GM03348 (cell line): ENCODE results near the gene IL1RAPL1.

ENCODE experiments used
- DNase-seq: peaks from one replicate; pipeline ENCODE4 v3.0.0; 2012; ENCODE audit warnings: low spot score

The IL1RAPL1 gene

GRCh38 chrX:29902004-29902403 lies 1314.8 kb downstream of the IL1RAPL1 start:
- no peak for DNase-seq

- DNase-seq = peak; percentile 17
These were observed 1316.1 kb downstream of the IL1RAPL1 start for GRCh38 chrX:29903360-29903759.

- DNase-seq = no peak
These were observed 1324.4 kb downstream of the IL1RAPL1 start for GRCh38 chrX:29911673-29912072.

GRCh38 chrX:29913647-29914046 lies 1326.4 kb downstream of the IL1RAPL1 start:
- DNase-seq = no peak

- no peak for DNase-seq
These were observed 1335.4 kb downstream of the IL1RAPL1 start for GRCh38 chrX:29922607-29923006.

- DNase-seq = no peak
These were observed 1338.8 kb downstream of the IL1RAPL1 start for GRCh38 chrX:29926056-29926455.

- no peak for DNase-seq
These were observed 1339.4 kb downstream of the IL1RAPL1 start for GRCh38 chrX:29926659-29927058.

GRCh38 chrX:29935455-29935854 lies 1348.2 kb downstream of the IL1RAPL1 start:
- DNase-seq = no peak

- no peak for DNase-seq
These were observed 1353.5 kb downstream of the IL1RAPL1 start for GRCh38 chrX:29940750-29941149.

GRCh38 chrX:29941287-29941686 lies 1354.0 kb downstream of the IL1RAPL1 start:
- DNase-seq = no peak

GRCh38 chrX:29947225-29947624 lies 1360.0 kb downstream of the IL1RAPL1 start:
- no peak for DNase-seq

GRCh38 chrX:29948653-29949052 lies 1361.4 kb downstream of the IL1RAPL1 start:
- DNase-seq = no peak

GRCh38 chrX:29952016-29952415 lies 1364.8 kb downstream of the IL1RAPL1 start:
- DNase-seq = peak; percentile 2

- no peak for DNase-seq
These were observed 1374.8 kb downstream of the IL1RAPL1 start for GRCh38 chrX:29962061-29962460.

- no peak for DNase-seq
These were observed 1378.4 kb downstream of the IL1RAPL1 start for GRCh38 chrX:29965634-29966033.

GRCh38 chrX:29992083-29992482 lies 1404.8 kb downstream of the IL1RAPL1 start:
- DNase-seq = no peak

- DNase-seq = no peak
These were observed 1418.6 kb downstream of the IL1RAPL1 start for GRCh38 chrX:30005813-30006212.
